ENCODE measurements around the gene FCRL5.
"Not testable (repeated sequence)": the region's sequence is repeated elsewhere in the genome, so short reads cannot be mapped to it uniquely, and the experiment has no call there.

Gene FCRL5

GRCh38 chr1:157486400-157486799 is 65.9 kb downstream of the FCRL5 start:
- H2BK15ac ChIP-seq (ENCODE audit: low read length); H3K27me3 ChIP-seq (ENCODE audit: control insufficient read depth in 3 of 3, insufficient read depth in 3 of 3, low read depth in 1 of 3, low read length in 3 of 3); H2BK5ac ChIP-seq (ENCODE audit: low read length); H3K36me3 ChIP-seq (replicated peaks in 1 of 2; ENCODE audit: control insufficient read depth in 2 of 2, insufficient read depth in 2 of 2, low read length in 2 of 2); H3K9me3 ChIP-seq (replicated peaks in 1 of 2; ENCODE audit: control insufficient read depth in 2 of 2, insufficient read depth in 1 of 2, low read depth in 1 of 2, low read length in 2 of 2); H3K4me2 ChIP-seq (ENCODE audit: insufficient read depth, low read length, poor library complexity, severe bottlenecking); H3K14ac ChIP-seq (ENCODE audit: low read length); H4K8ac ChIP-seq (ENCODE audit: low read depth, low read length); H3K4me3 ChIP-seq (ENCODE audit: low read length in 2 of 2); H2BK120ac ChIP-seq (ENCODE audit: low read depth, low read length); H3K79me1 ChIP-seq (ENCODE audit: low read depth, low read length); H2AFZ ChIP-seq (ENCODE audit: low read length); H4K91ac ChIP-seq (ENCODE audit: low read depth, low read length, poor library complexity); H2AK5ac ChIP-seq (ENCODE audit: low read depth, low read length); H3K9ac ChIP-seq (ENCODE audit: low read depth, low read length, poor library complexity); H3K23ac ChIP-seq (ENCODE audit: low read depth, low read length, poor library complexity); H3K18ac ChIP-seq (ENCODE audit: low read length); H2BK12ac ChIP-seq (ENCODE audit: low read length); DNase-seq (ENCODE audit: low spot score); H3K4me1 ChIP-seq (ENCODE audit: control insufficient read depth in 2 of 2, insufficient read depth in 1 of 2, low read depth in 1 of 2, low read length in 2 of 2); H3K4ac ChIP-seq (ENCODE audit: low read length); H3K27ac ChIP-seq (replicated peaks; ENCODE audit: low read length): not testable (repeated sequence)
- WGBS, 2 donors (ENCODE audit: extremely low coverage in 2 of 2, insufficient read length in 2 of 2, insufficient replicate concordance in 1 of 2), result no CpG with 5 or more reads among the region's 2 CpGs

DNA sequence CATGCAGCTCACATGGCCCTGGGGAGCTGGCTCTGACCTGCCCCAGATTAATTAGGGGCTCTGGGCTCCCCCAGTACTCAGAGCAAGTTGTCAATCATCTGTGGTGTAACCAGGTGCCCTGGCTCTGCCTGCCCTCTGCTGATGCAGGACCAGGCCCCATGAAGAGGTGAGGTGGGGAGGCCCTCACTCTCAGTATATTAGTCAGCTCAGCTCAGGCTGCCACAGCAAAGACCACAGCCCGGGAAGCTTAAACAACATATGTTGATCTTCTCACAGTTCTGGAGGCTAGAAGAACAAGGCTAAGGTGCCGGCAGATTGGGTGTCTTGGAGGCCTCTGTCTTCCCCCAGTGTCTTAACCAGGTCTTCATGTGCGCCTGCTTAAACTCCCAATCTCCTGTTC is 66.5 kb downstream of the FCRL5 start:
- WGBS, 2 donors (ENCODE audit: extremely low coverage in 2 of 2, insufficient read length in 2 of 2, insufficient replicate concordance in 1 of 2), result no CpG with 5 or more reads among the region's 3 CpGs
- Histone ChIP-seq H2BK15ac (ENCODE audit: low read length) (no peak overlapping the region), H3K4me1 (ENCODE audit: control insufficient read depth in 2 of 2, insufficient read depth in 1 of 2, low read depth in 1 of 2, low read length in 2 of 2) (no peaks in the 10 kb centered on the region), H3K27ac (replicated peaks; ENCODE audit: low read length) (no peak overlapping the region), H3K4ac (ENCODE audit: low read length) (no peak overlapping the region), H3K36me3 (replicated peaks in 1 of 2; ENCODE audit: control insufficient read depth in 2 of 2, insufficient read depth in 2 of 2, low read length in 2 of 2) (no peaks in the 10 kb centered on the region), H3K4me3 (ENCODE audit: low read length in 2 of 2) (no peak overlapping the region), H3K4me2 (ENCODE audit: insufficient read depth, low read length, poor library complexity, severe bottlenecking) (no peak overlapping the region), H4K8ac (ENCODE audit: low read depth, low read length) (no peak overlapping the region), H3K9me3 (replicated peaks in 1 of 2; ENCODE audit: control insufficient read depth in 2 of 2, insufficient read depth in 1 of 2, low read depth in 1 of 2, low read length in 2 of 2) (no peaks in the 10 kb centered on the region), H2BK12ac (ENCODE audit: low read length) (no peak overlapping the region), H3K79me1 (ENCODE audit: low read depth, low read length) (no peaks in the 10 kb centered on the region), H2AFZ (ENCODE audit: low read length) (no peak overlapping the region), H3K14ac (ENCODE audit: low read length) (peak overlapping the region; percentile 44), H3K9ac (ENCODE audit: low read depth, low read length, poor library complexity) (no peak overlapping the region), H3K23ac (ENCODE audit: low read depth, low read length, poor library complexity) (no peak overlapping the region), H4K91ac (ENCODE audit: low read depth, low read length, poor library complexity) (no peak overlapping the region), H2AK5ac (ENCODE audit: low read depth, low read length) (no peak overlapping the region), H3K18ac (ENCODE audit: low read length) (peak overlapping the region; percentile 41), H3K27me3 (ENCODE audit: control insufficient read depth in 3 of 3, insufficient read depth in 3 of 3, low read depth in 1 of 3, low read length in 3 of 3) (no peaks in the 10 kb centered on the region), H2BK120ac (ENCODE audit: low read depth, low read length) (no peak overlapping the region), H2BK5ac (ENCODE audit: low read length) (no peak overlapping the region)
- no peak for DNase-seq (ENCODE audit: low spot score)

DNA sequence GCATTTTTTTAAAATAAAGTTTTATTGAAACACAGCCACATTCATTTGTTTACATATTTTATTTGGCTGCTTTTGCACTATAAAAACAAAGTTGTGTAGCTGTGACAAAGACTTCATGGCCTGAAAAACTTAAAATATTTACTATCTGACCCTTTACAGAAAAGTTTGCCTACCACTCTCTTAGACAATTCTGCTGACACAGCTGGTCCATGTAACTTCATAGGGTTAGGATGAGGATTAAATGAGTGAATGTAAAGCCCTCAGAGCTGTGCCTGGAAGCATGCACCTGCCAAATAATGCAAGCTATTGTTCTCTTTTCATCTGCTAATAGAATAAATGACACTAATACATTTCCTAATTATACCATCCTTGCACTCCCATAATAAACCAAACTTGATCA is 67.7 kb downstream of the FCRL5 start:
- no peak overlapping the region for H2BK15ac ChIP-seq (ENCODE audit: low read length)
- DNase-seq (ENCODE audit: low spot score), result no peak
- no peaks in the 10 kb centered on the region for H3K36me3 ChIP-seq (replicated peaks in 1 of 2; ENCODE audit: control insufficient read depth in 2 of 2, insufficient read depth in 2 of 2, low read length in 2 of 2)
- H3K4me1 ChIP-seq (ENCODE audit: control insufficient read depth in 2 of 2, insufficient read depth in 1 of 2, low read depth in 1 of 2, low read length in 2 of 2), result no peaks in the 10 kb centered on the region
- no peak overlapping the region for H2AFZ ChIP-seq (ENCODE audit: low read length)
- H3K27me3 ChIP-seq (ENCODE audit: control insufficient read depth in 3 of 3, insufficient read depth in 3 of 3, low read depth in 1 of 3, low read length in 3 of 3), result no peaks in the 10 kb centered on the region
- no peak overlapping the region for H2BK5ac ChIP-seq (ENCODE audit: low read length)
- H3K27ac ChIP-seq (replicated peaks; ENCODE audit: low read length), result no peak overlapping the region
- H2AK5ac ChIP-seq (ENCODE audit: low read depth, low read length), result no peak overlapping the region
- H3K23ac ChIP-seq (ENCODE audit: low read depth, low read length, poor library complexity), result no peak overlapping the region
- no peak overlapping the region for H2BK12ac ChIP-seq (ENCODE audit: low read length)
- H3K4ac ChIP-seq (ENCODE audit: low read length), result no peak overlapping the region
- no peaks in the 10 kb centered on the region for H3K9me3 ChIP-seq (replicated peaks in 1 of 2; ENCODE audit: control insufficient read depth in 2 of 2, insufficient read depth in 1 of 2, low read depth in 1 of 2, low read length in 2 of 2)
- no peak overlapping the region for H3K9ac ChIP-seq (ENCODE audit: low read depth, low read length, poor library complexity)
- no peak overlapping the region for H3K4me2 ChIP-seq (ENCODE audit: insufficient read depth, low read length, poor library complexity, severe bottlenecking)
- no peak overlapping the region for H2BK120ac ChIP-seq (ENCODE audit: low read depth, low read length)
- H4K91ac ChIP-seq (ENCODE audit: low read depth, low read length, poor library complexity), result no peak overlapping the region
- no peak overlapping the region for H3K4me3 ChIP-seq (ENCODE audit: low read length in 2 of 2)
- H3K18ac ChIP-seq (ENCODE audit: low read length), result no peak overlapping the region
- H4K8ac ChIP-seq (ENCODE audit: low read depth, low read length), result no peak overlapping the region
- no peaks in the 10 kb centered on the region for H3K79me1 ChIP-seq (ENCODE audit: low read depth, low read length)
- no peak overlapping the region for H3K14ac ChIP-seq (ENCODE audit: low read length)

DNA sequence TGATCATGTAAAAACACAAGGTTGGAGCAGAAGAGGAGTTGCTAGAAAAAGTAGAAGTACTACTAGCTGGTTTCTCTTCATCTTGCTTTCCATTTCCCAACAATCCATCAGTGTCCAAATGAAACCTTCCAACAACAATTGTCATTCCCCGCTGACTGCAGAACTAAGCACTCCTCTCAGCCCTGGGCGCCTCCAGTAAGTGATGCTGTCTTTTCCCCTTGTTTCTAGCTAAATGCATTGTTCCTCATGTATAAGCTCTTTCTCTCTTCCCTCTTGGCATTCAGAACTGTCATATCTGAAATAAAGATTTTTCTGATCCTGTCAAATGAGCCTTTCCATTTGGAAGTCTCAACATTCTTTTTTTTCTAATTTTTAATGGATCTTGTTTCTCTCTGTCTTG is 68.7 kb downstream of the FCRL5 start:
- Histone ChIP-seq H3K27ac (replicated peaks; ENCODE audit: low read length) (no peak overlapping the region), H2BK5ac (ENCODE audit: low read length) (no peak overlapping the region), H3K36me3 (replicated peaks in 1 of 2; ENCODE audit: control insufficient read depth in 2 of 2, insufficient read depth in 2 of 2, low read length in 2 of 2) (no peaks in the 10 kb centered on the region), H2AFZ (ENCODE audit: low read length) (no peak overlapping the region), H3K79me1 (ENCODE audit: low read depth, low read length) (no peaks in the 10 kb centered on the region), H3K4me2 (ENCODE audit: insufficient read depth, low read length, poor library complexity, severe bottlenecking) (no peak overlapping the region), H4K91ac (ENCODE audit: low read depth, low read length, poor library complexity) (no peak overlapping the region), H3K9me3 (replicated peaks in 1 of 2; ENCODE audit: control insufficient read depth in 2 of 2, insufficient read depth in 1 of 2, low read depth in 1 of 2, low read length in 2 of 2) (peaks cover 0 to 5% of the 10 kb centered on the region in 2 donors), H2BK120ac (ENCODE audit: low read depth, low read length) (no peak overlapping the region), H3K9ac (ENCODE audit: low read depth, low read length, poor library complexity) (no peak overlapping the region), H3K18ac (ENCODE audit: low read length) (no peak overlapping the region), H2BK12ac (ENCODE audit: low read length) (no peak overlapping the region), H3K23ac (ENCODE audit: low read depth, low read length, poor library complexity) (no peak overlapping the region), H3K4me1 (ENCODE audit: control insufficient read depth in 2 of 2, insufficient read depth in 1 of 2, low read depth in 1 of 2, low read length in 2 of 2) (no peaks in the 10 kb centered on the region), H2BK15ac (ENCODE audit: low read length) (no peak overlapping the region), H3K14ac (ENCODE audit: low read length) (no peak overlapping the region), H4K8ac (ENCODE audit: low read depth, low read length) (no peak overlapping the region), H2AK5ac (ENCODE audit: low read depth, low read length) (no peak overlapping the region), H3K4ac (ENCODE audit: low read length) (no peak overlapping the region), H3K27me3 (ENCODE audit: control insufficient read depth in 3 of 3, insufficient read depth in 3 of 3, low read depth in 1 of 3, low read length in 3 of 3) (no peaks in the 10 kb centered on the region), H3K4me3 (ENCODE audit: low read length in 2 of 2) (no peak overlapping the region)
- no CpG with 5 or more reads among the region's 2 CpGs for WGBS, 2 donors (ENCODE audit: extremely low coverage in 2 of 2, insufficient read length in 2 of 2, insufficient replicate concordance in 1 of 2)
- DNase-seq (ENCODE audit: low spot score), result no peak

Measured in neuronal stem cell (in vitro differentiated cells).